Measurements from ENCODE around the gene DYNC2LI1. TPM values are rescaled to one million over a fixed set of nuclear protein-coding genes. Genes with fewer than 3 reads are reported as not detected.

DYNC2LI1 gene
- polyA plus RNA-seq, 1 experiment = 23.3 TPM

DNA sequence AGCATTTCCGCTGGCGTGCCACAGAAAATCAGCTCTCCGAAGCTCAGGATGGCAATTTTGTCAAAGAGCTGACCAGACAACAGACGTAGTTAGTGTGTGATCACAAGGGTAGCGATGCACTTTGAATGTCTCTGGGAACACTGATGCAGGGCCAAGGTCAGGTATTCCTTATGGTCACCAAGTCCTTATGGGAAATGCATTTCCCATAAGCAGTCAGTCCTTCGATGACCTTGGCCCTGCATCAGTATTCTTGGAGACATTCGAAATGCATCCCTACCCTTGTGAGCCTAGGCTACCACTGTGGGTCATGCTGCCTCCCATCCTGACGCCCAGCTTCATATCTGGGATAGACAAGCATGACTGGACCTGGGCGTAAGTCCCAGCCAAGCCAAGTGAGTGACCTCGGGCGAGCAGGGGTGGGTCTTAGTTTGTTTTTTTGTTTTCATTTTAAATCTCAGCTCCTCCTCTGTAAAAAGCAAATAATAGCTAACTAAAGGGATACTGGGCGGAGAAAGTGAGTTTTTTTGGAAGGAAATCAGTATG is 51.2 kb downstream of the DYNC2LI1 start:
- Histone ChIP-seq H3K27ac (ENCODE audit: low read depth, low read length) (no peak overlapping the region), H3K9me3 (ENCODE audit: control insufficient read depth, insufficient read depth, low read length) (no peaks in the 10 kb centered on the region), H3K4me3 (ENCODE audit: low read depth, low read length) (no peak overlapping the region), H3K27me3 (ENCODE audit: control insufficient read depth, insufficient read depth, low read length) (peaks cover 35% of the 10 kb centered on the region)
- POLR2A ChIA-PET = no interaction called here
- TF ChIP-seq, protein P1, sequence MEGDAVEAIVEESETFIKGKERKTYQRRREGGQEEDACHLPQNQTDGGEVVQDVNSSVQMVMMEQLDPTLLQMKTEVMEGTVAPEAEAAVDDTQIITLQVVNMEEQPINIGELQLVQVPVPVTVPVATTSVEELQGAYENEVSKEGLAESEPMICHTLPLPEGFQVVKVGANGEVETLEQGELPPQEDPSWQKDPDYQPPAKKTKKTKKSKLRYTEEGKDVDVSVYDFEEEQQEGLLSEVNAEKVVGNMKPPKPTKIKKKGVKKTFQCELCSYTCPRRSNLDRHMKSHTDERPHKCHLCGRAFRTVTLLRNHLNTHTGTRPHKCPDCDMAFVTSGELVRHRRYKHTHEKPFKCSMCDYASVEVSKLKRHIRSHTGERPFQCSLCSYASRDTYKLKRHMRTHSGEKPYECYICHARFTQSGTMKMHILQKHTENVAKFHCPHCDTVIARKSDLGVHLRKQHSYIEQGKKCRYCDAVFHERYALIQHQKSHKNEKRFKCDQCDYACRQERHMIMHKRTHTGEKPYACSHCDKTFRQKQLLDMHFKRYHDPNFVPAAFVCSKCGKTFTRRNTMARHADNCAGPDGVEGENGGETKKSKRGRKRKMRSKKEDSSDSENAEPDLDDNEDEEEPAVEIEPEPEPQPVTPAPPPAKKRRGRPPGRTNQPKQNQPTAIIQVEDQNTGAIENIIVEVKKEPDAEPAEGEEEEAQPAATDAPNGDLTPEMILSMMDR (IDR thresholded peaks at IDR 0.05; ENCODE audit: low read depth, low read length) = no peak
- no peak for DNase-seq (ENCODE audit: low read depth, low spot score)
- CTCF ChIA-PET = no interaction called here

DNA sequence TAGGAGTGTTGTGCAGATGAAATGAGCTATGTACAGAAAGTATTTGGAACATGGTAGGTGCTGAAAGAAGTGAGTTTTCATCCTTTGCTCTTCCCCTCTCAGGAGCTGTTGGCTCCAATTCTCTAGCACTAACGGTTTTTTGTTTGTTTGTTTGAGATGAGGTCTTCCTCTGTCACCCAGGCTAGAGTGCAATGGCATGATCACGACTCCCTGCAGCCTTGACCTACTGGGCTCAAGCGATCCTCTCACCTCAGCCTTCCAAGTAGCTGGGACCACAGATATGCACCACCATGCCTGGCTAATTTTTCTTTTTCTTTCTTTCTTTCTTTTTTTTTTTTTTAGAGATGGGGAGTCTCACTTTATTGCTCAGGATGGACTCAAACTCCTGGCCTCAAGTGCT is 52.0 kb downstream of the DYNC2LI1 start:
- POLR2A ChIA-PET = no interaction called here
- CTCF ChIA-PET = no interaction called here
- H3K9me3 ChIP-seq (ENCODE audit: control insufficient read depth, insufficient read depth, low read length) = no peaks in the 10 kb centered on the region
- DNase-seq (ENCODE audit: low read depth, low spot score) = no peak
- H3K27me3 ChIP-seq (ENCODE audit: control insufficient read depth, insufficient read depth, low read length) = peaks cover 43% of the 10 kb centered on the region
- TF ChIP-seq, protein P1 (IDR thresholded peaks at IDR 0.05; ENCODE audit: low read depth, low read length) = no peak
- no peak overlapping the region for H3K27ac ChIP-seq (ENCODE audit: low read depth, low read length)
- no peak overlapping the region for H3K4me3 ChIP-seq (ENCODE audit: low read depth, low read length)

DNA sequence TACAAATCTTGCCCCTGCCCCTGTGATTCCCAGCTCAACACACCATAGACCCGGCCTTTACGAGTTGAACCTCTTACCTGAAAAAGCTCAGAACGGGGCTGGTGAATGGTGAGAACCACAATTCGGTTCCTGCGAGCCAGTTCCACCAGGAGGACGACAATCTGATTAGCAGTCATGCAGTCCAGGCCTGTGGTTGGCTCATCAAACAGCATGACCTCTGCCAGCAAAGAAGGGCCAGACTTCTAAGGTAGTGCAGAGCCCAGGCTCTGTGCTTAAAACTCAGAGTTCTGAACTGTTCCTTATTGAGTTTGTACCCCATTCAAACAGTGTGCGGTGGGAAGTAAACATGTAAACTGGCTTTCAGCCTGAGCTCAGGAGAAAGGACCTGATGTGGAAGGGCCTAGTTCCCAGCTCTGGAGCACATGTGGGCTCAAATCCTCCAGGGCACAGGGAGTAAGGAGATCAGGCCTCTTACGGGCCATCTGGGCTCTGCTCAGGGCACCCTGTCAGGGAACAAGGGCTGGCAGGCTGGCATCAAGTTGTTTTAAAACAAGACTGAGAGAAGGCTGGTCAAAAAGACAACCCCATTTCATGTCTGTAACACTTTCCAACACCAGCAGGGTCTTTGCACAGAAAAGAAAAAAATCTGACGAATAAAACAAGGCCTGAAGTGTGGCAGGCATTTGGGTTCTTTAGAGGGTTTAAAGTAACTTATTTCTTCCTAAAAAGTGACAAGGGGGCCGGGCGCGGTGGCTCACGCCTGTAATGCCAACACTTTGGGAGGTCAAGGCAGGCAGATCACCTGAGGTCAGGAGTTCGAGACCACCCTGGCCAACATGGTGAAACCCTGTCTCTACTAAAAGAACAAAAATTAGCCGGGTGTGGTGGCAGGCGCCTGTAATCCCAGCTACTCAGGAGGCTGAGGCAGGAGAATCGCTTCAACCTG is 52.7 kb downstream of the DYNC2LI1 start:
- ChIA-PET POLR2A (interaction anchor here (0.6 kb wide), 1 partner anchor 74 kb away, joined by 4 read pairs; no protein-coding TSS in a partner anchor), CTCF (no interaction called here)
- no peaks in the 10 kb centered on the region for H3K9me3 ChIP-seq (ENCODE audit: control insufficient read depth, insufficient read depth, low read length)
- no peak overlapping the region for H3K4me3 ChIP-seq (ENCODE audit: low read depth, low read length)
- peaks cover 48% of the 10 kb centered on the region for H3K27me3 ChIP-seq (ENCODE audit: control insufficient read depth, insufficient read depth, low read length)
- DNase-seq (ENCODE audit: low read depth, low spot score) = no peak
- TF ChIP-seq, protein P1 (IDR thresholded peaks at IDR 0.05; ENCODE audit: low read depth, low read length) = no peak
- no peak overlapping the region for H3K27ac ChIP-seq (ENCODE audit: low read depth, low read length)

DNA sequence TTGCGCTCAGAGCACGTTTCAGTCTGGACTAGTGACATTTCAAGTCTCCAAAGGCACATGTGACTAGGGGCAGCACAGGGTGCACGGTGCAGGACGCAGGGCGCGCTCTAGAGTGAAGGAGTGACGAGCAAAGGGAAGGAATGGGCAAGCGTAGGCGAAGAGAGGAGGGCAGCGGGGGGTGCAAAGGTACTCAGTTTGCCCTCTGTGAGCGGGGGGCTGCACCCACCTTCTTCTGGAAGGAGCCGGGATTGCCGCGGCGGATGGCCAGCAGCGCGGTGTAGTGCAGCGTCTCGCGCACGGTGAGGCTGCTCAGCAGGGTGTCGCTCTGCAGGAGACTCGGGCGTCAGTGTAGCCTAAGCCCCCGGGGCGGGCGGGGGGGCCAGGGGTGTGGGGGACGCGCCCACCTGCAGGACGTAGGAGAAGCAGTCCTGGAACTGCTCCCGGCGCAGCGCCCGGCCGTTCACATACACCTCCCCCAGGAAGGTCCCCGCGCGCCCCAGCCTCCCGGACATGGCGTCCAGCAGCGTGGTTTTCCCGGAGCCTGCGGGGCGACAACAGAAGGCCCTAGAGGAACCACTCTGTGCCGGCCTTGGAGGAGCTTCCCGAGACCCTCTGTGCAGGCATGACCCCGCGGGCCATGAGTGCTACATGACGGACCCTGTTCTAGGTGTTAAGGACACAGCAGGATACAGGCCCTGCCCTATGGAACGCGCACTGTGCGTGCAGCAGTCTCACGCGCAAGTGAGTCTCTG is 57.9 kb downstream of the DYNC2LI1 start:
- CTCF ChIA-PET = no interaction called here
- POLR2A ChIA-PET = no interaction called here
- H3K27me3 ChIP-seq (ENCODE audit: control insufficient read depth, insufficient read depth, low read length) = peaks cover 35% of the 10 kb centered on the region
- H3K4me3 ChIP-seq (ENCODE audit: low read depth, low read length) = peak overlapping the region; percentile 13; the same call in 1 of the 2 replicates
- H3K27ac ChIP-seq (ENCODE audit: low read depth, low read length) = no peak overlapping the region
- no peaks in the 10 kb centered on the region for H3K9me3 ChIP-seq (ENCODE audit: control insufficient read depth, insufficient read depth, low read length)
- no peak for DNase-seq (ENCODE audit: low read depth, low spot score)
- TF ChIP-seq, protein P1 (IDR thresholded peaks at IDR 0.05; ENCODE audit: low read depth, low read length) = no peak

All from AG04450 (cell line).